ENCODE measurements around the gene PUM2. TPM values are rescaled to one million over a fixed set of nuclear protein-coding genes. Genes with fewer than 3 reads are reported as not detected.

The PUM2 gene
- total RNA-seq, 1 experiment from 2014 or later, result 85.6 TPM

GRCh38 chr2:20400306-20400705, 49.7 kb upstream of the PUM2 start:
- no TSS peak for BruUV-seq (replicated peaks)
- intact Hi-C loops (cut with micrococcal nuclease; ENCODE audit: unreplicated experiment), result no loop called here
- Histone ChIP-seq H3K36me3 (ENCODE audit: control insufficient read depth, insufficient read depth, low read length) (no peaks in the 10 kb centered on the region), H3K27ac (ENCODE audit: low read length) (no peak overlapping the region), H3K9me3 (ENCODE audit: control insufficient read depth, insufficient read depth, low read depth, low read length) (no peaks in the 10 kb centered on the region), H3K4me1 (ENCODE audit: control insufficient read depth, insufficient read depth, low read length) (no peaks in the 10 kb centered on the region), H3K4me3 (ENCODE audit: low read depth in 2 of 2, low read length in 2 of 2) (no peak overlapping the region), H3K27me3 (ENCODE audit: control insufficient read depth, insufficient read depth, low read length) (no peaks in the 10 kb centered on the region; the same call in 1 of the 2 replicates)
- ChIA-PET CTCF (interaction anchor here (0.6 kb wide), 1 partner anchor 236 kb away, joined by 3 read pairs; no protein-coding TSS in a partner anchor), POLR2A (no interaction called here)
- TF ChIP-seq CTCF (IDR thresholded peaks at IDR 0.05) (no peak), TCF7L2 (IDR thresholded peaks at IDR 0.05; ENCODE audit: low read depth, low read length) (no peak), SIN3A (IDR thresholded peaks at IDR 0.05; ENCODE audit: borderline replicate concordance, insufficient read depth, low read depth, low read length) (no peak), REST (IDR thresholded peaks at IDR 0.05; ENCODE audit: insufficient read depth in 1 of 2, low read depth in 2 of 2, low read length in 1 of 2) (no peak), POLR2AphosphoS5 (IDR thresholded peaks at IDR 0.05; ENCODE audit: low read depth, low read length) (no peak)
- DNase-seq (ENCODE audit: low read depth, low spot score) (no peak), ATAC-seq (no peak)
- in situ Hi-C loops (cut with HindIII; ENCODE audit: low pct_unique_long_range_greater_than_20kb, low sequenced_read_pairs), result no loop called here

GRCh38 chr2:20398956-20399567, 48.4 kb upstream of the PUM2 start:
- ChIA-PET POLR2A (no interaction called here), CTCF (no interaction called here)
- Histone ChIP-seq H3K4me3 (ENCODE audit: low read depth in 2 of 2, low read length in 2 of 2) (no peak overlapping the region), H3K36me3 (ENCODE audit: control insufficient read depth, insufficient read depth, low read length) (no peaks in the 10 kb centered on the region), H3K27me3 (ENCODE audit: control insufficient read depth, insufficient read depth, low read length) (no peaks in the 10 kb centered on the region), H3K9me3 (ENCODE audit: control insufficient read depth, insufficient read depth, low read depth, low read length) (no peaks in the 10 kb centered on the region), H3K27ac (ENCODE audit: low read length) (no peak overlapping the region), H3K4me1 (ENCODE audit: control insufficient read depth, insufficient read depth, low read length) (no peaks in the 10 kb centered on the region)
- no peak for ATAC-seq
- no peak for DNase-seq (ENCODE audit: low read depth, low spot score)
- intact Hi-C loops (cut with micrococcal nuclease; ENCODE audit: unreplicated experiment), result no loop called here
- TF ChIP-seq SIN3A (IDR thresholded peaks at IDR 0.05; ENCODE audit: borderline replicate concordance, insufficient read depth, low read depth, low read length) (no peak), TCF7L2 (IDR thresholded peaks at IDR 0.05; ENCODE audit: low read depth, low read length) (no peak), CTCF (IDR thresholded peaks at IDR 0.05) (no peak), REST (IDR thresholded peaks at IDR 0.05; ENCODE audit: insufficient read depth in 1 of 2, low read depth in 2 of 2, low read length in 1 of 2) (no peak), POLR2AphosphoS5 (IDR thresholded peaks at IDR 0.05; ENCODE audit: low read depth, low read length) (no peak)
- no TSS peak for BruUV-seq (replicated peaks)
- in situ Hi-C loops (cut with HindIII; ENCODE audit: low pct_unique_long_range_greater_than_20kb, low sequenced_read_pairs), result no loop called here
